Esophagus squamous epithelium (tissue), 4 donors: ENCODE results near the gene PSG1.

Source experiments
- POLR2A ChIP-seq, 4 donors: fragments of 450-650 bp; IDR thresholded peaks; one replicate each; pipeline ENCODE4 v1.6.1; 2017; ENCODE audit warnings: antibody characterized with exemption in 4 of 4, mild to moderate bottlenecking in 4 of 4, moderate library complexity in 3 of 4
- TF ChIP-seq, protein P1 (sequence below), 6 experiments: fragments of 450-650 bp in 4 of 6; fragments of 200-600 bp in 2 of 6; sonication (generic) in 2 of 6; IDR thresholded peaks; one replicate each; pipeline ENCODE4 v1.5.1; 2016 to 2019; ENCODE audit warnings: antibody characterized with exemption in 6 of 6, mild to moderate bottlenecking in 4 of 6, moderate library complexity in 4 of 6

DNA sequence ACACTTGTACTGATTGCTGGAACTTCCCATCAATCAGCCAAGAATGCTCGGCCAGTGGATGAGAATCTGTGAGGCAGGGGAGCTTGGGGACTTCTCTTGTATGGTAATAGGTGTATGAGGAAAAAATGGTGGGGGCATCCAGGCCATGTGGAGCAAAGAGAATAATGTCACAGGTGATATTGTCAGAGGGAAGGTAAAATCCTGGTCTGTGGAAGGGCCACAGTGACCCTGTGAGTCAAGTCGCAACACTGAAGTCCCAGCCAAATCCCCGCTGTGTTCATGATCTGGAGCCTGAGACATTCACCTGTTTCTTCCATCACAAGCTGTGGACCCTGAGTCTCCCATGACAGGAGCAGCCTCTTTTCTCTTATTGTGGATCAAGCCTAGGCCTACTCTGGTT lies 49.4 kb upstream of the PSG1 start:
- TF ChIP-seq, protein P1, sequence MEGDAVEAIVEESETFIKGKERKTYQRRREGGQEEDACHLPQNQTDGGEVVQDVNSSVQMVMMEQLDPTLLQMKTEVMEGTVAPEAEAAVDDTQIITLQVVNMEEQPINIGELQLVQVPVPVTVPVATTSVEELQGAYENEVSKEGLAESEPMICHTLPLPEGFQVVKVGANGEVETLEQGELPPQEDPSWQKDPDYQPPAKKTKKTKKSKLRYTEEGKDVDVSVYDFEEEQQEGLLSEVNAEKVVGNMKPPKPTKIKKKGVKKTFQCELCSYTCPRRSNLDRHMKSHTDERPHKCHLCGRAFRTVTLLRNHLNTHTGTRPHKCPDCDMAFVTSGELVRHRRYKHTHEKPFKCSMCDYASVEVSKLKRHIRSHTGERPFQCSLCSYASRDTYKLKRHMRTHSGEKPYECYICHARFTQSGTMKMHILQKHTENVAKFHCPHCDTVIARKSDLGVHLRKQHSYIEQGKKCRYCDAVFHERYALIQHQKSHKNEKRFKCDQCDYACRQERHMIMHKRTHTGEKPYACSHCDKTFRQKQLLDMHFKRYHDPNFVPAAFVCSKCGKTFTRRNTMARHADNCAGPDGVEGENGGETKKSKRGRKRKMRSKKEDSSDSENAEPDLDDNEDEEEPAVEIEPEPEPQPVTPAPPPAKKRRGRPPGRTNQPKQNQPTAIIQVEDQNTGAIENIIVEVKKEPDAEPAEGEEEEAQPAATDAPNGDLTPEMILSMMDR (IDR thresholded peaks at IDR 0.05), result no peak
- TF ChIP-seq POLR2A (IDR thresholded peaks at IDR 0.05), result no peak
